Islet precursor cell (in vitro differentiated cells): ENCODE results near the gene HS1BP3.
A peak's percentile ranks its signal among the peaks of the same experiment; 100 is the strongest.

Source experiments
- DNase-seq: peaks from one replicate; pipeline ENCODE4 v3.0.0-alpha.2; 2018

The HS1BP3 gene

DNA sequence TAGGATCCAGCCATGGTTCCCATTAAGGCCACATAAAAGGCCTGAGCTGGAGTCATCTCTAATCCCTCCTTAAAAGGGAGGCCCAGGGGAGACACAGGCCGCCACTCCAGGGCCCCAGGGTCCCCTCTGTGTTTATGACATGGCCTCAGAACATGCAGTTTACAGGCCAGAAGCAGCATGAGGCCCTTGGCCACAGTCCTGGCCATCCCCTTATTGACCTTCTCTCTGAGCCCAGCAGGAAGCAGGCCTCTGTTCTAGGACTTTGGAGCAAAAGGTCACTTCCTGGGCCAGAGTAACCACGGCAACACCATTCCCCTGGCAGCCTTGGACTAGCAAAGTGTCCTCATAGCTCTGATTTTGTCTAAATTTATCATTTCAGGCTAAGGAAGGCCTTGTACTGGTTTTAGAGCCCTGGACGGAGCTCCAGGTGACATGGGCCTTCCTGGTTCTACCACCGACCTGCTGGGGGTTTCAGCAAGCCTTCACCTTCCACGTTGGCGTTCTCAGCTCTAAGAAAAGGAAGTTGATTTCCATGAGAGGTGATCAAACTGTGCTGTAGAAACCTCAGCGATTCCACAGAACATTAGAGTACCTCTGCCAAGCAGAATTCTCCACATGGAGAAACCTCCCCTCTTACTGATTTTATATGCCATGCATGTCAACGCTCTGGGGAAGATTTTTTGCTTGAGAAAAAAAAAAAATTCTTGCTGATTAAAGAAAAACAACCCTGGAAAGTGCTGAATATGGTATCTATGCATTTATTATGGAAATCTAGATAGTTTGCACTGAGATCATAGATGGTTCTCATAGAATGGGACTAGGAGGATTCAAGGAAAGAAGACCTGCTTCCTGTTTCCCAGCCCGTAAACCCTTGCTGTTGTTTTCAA, 53.7 kb downstream of the HS1BP3 start:
- DNase-seq, result peak; percentile 58

DNA sequence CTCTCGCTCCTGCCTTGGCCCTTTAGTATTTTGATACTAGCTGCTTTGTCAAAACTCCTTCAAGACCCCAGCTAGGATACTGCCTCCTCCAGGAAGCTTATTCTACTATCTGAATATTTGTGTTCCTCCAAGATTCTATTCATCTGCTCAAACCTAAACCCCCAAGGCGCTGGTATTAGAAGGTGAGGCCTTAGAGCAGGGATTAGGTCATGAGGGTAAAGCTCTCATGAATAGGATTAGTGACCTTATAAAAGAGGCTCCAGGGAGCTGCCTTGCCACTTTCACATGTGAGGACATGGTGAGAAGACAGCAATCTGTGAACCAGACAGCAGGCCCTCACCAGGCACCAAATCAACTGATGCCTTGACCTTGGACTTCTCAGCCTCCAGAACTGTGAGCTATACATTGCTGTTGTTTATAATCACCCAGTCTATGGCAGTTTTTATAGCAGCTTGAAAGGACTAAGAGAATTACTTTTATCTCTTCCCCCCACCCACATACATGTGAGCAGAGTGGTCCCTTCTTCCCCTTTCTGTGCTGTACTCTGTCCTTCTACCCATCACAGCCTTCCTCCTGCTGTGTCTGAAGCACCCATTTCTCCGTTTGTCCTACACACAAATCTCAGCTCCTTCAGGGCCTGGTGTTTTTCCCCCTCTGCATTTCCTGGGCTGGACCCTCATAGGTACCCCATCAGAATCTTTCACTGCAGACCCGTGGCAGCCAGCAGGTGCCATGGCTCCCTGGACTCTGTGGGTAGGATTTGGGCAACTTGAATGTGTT, 54.5 kb downstream of the HS1BP3 start:
- DNase-seq, result no peak

DNA sequence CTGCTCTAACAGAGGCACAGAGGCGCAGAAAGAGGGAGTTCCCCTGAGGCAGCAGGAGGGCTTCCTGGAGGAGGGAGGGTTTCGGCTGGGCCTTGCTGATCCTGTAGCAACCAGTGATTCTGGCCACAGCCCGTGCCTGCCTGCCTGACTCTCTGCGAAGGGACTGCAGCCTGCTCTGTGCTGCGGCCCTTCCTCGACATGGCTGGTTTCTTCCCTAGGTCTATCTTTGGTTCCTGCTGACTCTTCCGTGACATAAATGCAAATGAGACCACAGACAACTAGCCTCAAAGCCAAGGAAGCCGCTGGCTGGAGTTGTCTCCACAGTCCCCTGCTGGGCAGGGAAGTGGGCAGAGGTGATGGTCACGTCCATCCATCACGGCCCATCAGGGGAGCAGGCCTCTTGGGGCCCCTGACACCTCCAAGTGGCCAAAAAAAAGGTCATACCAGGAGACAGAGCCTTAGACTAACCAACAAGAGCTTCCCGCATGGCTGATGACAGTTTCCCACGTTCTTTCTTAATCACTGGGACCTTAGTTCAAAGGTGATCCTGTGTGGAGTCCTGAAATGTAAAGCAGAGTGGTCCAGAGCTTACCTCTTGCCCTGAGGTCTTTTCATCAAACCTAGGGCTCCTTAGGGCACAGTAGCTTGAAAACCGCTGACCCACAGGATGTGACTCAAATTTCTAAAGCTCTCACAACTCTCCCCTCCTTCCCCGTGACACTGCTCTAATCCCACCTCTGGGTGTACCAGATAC, 55.3 kb downstream of the HS1BP3 start:
- peak; percentile 81 for DNase-seq

DNA sequence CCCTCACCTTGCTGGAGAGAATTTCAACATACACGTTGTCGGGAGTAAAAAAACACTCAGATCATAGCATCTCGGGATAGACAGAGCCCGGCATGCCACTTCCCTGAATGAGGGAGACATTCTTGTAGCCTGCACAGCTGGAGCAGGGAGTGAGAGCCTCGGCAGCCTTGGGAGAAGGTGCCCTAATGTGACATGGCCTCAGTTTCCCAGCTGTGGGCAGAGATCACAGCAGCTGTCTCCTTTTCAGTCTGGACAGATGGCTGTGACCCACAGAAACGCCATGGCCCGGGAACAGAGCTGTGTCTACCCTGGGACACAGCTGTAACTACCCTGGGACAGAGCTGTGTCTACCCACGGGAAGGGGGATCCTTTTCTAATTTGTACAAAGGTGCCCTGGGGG, 55.9 kb downstream of the HS1BP3 start:
- no peak for DNase-seq

DNA sequence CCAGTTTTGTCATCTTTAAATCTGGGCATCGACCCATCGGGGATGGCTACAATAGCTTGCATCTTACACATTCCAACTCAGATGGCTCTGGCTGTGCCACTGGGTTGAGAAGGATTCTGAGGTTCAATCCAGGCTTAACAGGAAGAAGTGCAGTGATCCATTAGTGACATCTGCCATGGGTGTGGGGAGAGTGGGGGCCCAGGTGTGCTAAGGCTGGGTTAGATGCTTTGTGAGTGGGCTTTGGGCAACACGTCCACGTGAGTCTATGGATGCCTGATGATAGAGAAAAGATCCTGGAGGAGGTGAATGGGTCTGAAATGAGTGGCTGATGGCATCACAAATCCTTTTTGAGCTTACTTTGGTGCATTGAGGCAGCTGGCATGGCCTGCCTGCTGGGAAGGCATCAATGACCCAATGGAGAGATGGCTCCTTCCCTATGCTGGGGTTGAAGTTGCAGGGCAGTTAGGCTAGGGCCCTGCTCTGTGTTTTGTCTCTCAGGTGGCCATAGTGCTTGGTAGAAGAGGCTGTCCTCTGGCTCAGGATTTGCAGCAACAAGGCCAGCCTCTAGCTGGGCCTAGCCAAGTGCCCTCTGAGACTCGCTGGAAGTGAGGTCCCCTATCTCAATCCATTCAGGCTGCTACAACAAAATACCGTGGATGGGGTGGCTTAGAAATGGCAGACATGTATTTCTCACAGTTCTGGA, 56.7 kb downstream of the HS1BP3 start:
- DNase-seq, result peak; percentile 43

DNA sequence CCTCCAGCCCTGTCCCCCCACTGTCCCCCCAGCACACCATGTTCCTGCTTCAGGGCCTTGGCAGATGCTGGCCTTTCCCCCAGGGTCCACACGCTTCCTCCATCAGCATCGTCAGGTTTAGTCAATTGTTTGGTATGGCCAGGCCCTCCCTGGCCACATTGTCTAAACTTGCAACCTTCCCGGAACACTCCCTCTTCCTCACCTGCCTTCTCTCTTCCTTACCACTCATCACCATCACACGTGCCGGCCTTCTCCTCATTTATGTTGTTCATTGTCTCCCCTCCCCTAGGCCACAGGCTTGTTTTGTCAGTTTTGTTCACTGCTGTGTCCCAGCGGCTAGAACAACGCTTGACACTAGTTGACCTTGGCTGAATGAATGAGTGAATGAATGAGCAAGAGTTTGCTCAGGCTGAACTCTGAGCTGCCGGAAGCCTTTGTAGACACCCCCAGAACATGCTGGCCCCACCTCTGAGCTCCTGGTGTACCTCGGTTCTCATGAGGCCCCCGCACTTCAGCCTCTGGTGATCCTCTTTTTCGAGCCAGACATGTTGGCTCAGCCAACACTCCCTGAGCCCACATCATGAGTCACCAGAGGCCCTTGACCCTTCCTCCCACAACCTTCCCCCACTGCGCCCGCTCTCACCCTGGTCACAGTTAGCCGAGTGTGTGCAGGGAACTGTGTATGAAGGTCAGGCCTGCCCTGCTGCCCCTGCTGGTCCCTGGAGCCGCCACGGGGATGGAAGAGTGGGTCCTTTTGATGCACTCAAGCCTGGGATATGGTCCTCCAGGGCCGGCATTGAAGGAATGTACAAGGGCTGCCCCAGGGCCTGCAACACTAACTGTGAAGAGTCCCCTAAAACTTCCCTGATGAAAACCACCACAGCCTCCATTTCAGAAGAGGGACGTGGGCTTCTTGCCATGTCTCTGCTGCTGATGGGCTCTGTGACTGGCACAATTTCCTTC, 57.5 kb downstream of the HS1BP3 start:
- DNase-seq, result peak; percentile 92

DNA sequence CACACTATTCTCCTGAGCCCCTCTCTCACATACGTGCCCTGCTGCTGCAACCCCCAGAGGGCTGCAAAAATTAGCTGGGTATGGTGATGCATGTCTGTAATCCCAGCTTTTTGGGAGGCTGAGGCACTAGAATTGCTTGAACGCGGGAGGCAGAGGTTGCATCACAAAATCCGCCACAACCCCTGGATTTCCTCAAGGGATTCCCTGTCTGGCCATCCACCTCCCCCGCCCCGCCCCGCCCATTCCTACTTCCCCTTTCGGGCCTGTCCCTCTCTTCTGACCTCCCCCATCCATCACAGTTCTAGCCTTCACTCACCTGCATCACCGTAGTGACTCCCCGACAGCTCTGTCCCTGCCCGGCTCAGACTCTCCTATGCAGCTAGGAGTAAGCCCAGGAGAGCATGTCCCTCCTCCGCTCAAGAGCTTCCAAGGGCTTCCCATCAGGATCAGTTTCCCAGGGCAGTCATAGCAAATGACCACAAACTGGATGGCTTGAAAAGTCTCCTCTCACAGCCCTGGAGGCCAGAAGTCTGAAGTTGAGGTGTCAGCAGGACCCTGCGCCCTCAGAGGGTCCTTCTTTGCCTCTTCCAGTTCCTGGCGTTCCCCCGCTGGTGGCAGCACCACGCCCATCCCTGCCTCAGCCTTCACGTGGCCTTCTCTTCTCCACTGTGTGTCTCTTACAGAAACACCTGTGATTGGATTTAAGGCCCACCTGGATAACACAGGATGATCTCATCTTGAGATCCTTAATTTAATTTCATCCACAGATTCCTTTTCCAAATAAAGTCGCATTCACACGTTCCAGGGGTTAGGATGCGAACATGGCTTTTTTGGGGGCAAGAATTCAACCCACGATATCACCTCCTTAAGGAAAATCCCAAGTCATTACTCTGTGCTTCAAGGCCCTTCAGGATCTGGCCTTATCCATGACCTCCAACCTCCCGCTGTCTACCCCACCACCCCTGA, 58.5 kb downstream of the HS1BP3 start:
- peak; percentile 53 for DNase-seq

DNA sequence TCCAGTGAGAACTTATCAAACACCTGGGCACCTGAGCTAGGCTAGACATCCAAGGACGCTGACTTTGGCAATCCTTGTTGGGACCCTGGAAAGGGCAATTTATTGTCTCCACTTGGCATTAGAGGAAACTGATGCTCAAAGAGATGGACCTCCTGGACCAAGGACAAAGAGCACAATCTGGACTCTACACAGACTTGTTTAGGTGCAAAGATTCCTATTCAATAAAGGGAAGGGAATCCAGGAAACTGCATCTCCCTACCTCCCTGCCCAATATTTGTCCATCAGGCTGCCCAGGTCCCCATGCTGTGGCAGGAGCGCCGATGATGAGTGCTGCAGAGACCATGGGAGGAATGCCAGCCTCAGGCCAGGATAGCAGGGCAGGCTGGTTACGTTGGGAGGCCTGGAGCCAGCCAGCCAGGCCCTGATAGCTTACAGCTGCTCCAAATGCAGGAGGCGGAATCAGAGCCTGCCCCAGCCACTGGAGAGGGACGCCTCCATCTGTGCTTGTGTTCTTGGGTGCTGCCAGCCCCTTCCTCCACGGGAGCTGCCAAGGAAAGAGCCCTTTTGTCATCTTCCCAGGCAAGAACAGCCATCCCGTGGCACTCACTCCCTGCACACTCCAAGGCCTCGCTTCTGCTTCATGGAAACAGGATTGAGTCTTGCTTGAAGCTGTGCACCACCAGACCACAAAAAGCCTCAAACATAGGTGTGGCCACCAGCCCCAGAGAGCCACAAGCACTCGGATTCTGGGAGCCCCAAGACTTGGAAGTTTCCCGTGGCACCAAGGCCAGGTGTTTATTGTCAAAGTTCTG, 60.0 kb downstream of the HS1BP3 start:
- DNase-seq, result peak; percentile 56

DNA sequence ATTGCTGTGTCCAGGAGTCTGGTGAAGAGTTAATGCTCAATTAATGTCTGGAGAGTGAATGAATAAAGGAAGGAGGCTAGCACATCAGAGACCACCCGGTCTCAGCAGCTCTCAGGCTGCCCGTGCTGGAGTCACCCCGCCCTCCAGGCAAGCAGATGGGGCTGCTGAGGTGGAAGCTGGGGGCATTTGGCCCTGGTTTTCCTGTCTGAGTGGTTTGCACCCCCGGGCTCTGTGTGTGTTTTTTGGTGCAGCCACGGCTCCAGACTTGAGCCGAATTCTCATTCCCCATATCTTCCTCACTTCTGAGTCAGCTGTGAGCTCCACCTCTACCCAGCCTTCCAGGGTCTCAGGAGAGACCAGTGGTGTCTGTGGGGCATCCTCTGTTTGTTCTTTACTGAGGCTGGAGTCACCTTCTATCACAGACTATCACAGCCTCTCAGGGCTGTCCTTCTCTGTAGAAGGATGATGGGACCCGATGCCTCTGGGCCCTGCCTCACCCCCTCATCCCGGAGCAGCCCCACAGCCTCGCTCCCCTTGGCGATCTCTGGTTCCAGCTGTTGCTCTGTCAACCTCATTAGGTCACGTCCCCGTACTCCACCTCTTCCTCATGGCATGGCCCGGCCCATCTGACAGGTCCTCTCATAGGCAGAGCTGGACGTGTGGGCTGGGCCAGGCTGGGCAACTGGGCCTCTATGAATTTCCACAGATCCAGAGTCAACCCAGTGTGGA, 60.8 kb downstream of the HS1BP3 start:
- peak; percentile 79 for DNase-seq

DNA sequence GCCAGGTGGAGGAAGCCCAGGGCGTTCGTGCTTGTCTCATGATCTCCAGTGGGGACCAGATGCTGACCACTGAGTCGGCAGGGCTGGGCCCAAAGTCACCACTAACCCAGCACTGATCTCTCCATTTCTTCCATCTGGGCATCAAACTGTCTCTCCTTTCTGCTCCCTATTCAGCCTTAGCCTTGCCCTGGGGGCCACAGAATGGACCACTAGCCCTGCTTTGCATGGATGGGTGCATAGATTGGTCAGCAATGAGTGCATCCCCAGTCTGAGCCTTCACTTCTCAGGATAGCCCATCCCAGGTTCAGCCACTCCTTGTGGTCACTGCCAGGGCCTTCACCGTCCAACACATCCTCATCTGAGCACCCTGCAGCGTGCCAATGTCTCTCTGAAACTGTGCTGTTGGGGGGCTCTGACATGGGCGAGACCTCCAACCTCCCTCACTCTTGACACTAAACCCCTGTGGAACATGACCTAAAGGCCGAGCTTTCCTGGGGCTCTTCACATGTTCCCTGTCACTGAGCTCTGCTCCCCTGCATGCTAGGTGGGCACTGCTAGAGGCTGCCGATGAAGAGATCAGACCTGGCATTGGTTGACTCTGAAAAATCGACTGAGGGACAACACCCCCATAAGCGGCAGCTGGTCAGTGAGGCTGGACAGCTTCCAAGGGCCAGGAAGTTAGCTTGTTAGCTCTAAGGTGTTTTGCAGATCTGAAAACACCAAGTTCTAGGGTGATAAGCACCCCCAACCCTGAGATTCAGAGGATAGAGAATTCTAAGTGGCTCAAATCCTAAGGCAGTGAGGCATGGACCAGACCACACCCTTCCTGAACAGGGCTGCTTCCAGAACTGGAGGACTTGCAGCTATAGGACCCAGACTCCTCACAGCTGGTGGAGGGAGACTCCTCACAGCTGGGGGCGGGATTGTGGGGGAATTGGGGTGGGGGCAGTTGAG, 61.7 kb downstream of the HS1BP3 start:
- DNase-seq, result peak; percentile 47

DNA sequence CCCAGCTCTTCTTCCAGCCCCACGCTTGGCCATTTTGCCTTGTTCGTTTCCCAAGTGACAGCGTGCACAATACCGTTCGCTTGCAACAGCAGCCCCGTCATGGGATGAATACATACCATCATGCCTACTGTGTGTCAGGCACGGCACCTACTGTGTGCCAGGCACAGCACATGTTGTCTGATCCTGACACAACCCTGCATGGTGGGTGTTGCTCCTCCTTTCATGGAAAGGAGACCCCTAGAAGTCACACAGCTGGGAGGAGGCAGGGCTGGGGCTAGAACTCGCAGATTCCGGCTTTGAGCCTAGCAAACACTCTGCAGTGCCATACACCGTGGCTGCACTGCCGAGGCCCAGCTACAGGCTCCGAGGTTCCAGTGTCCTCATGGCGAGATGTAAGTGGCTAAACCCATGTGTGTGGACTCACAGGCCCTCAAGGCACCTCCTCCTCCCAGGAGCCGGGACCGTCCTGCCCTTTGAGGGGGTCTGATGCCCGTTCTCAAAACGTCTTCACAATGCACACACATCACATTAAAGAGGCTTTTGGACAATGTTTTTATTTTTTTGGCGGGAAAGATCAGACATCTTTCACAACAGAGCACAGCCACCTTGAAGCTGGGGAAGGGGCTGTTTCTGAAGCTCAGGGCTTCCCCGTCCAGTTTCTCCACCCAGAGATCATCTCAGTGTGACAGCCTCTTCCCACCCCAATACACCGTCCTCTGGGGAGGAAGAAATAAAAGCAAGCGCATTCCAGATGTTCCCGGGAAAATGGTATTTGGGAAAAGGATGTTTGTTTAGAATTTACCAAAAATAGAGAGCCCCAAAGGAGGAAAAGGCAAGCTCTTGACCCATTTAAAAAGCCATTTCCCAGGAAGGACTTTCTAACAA, 64.9 kb downstream of the HS1BP3 start:
- peak; percentile 47 for DNase-seq

DNA sequence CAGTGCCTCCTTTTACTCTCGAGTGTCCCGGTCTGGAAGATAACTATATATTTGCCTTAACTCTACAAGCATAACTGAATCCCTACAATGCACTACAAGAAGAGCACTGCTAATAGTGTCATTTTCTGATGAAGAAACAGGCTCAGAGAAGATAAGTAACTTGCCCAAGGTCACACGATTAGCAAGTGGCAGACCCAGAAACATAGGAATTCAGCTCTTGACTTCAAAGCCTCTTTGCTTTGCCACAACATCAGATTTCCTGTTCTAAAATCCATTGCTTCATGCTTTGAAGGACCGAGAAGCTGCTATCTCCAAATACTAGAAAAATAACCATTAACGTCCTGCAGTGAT, 65.6 kb downstream of the HS1BP3 start:
- peak; percentile 35 for DNase-seq

DNA sequence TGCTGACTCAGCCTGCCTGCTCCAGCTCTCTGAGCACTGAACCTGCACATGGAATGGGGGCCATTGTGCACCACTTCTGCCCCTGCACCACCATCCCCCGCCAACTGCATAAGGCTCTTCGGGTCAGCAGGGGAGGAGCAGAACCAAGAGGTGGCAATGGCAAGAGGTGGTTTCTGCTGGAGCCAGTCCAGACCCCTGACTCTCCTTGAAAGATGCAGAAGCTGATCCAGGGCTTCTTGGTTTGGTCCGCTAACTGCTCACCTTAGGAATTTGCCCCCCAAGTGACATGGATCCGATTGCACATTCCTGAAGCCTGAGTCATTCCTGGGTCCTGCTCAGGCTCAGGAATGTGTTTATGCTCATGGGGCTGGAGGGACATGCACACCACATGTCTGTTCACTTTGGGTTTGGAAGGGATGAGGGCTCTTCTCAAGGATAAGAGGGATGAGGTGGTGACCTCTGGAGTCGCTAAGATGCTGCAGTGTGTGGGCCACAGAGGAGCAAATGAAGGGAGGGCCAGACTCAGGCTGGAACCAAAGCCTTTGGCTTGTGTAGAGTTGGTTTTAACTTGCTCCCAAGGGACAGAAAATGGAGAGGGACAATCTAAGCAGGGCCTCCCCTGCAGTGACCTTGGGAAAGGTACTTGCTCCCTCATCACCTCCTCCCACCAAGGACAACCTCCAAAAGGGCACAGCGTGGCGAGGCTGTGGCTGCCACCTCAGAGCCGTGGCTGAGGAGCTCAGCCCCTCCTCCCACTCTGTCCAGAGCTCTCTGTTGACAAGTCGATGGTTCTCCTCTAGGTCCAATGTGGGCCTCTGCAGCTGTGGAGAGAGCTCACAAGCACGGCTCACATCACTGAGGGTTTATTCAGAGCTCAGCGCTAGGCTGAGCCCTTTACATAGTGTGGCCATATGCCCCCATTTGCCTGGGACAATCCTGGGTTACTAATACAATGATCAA, 66.2 kb downstream of the HS1BP3 start:
- DNase-seq, result peak; percentile 99

DNA sequence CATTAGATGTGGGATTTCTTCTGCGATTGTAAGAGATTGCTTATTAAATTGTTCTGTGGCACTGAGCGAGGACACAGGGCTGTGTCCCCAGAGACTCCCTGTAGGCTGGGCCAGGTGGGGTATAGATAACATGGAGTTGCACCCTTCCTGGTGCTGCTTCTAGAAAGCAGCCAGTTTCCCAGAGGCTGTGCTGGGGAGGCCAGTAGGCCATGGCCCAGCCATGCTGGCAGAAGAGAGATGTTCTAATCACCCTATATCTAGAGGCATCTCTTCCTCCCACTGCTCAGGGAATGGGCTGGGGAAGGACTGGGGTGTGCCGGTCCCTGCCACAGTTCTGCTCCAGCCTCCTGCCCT, 66.9 kb downstream of the HS1BP3 start:
- DNase-seq, result no peak

DNA sequence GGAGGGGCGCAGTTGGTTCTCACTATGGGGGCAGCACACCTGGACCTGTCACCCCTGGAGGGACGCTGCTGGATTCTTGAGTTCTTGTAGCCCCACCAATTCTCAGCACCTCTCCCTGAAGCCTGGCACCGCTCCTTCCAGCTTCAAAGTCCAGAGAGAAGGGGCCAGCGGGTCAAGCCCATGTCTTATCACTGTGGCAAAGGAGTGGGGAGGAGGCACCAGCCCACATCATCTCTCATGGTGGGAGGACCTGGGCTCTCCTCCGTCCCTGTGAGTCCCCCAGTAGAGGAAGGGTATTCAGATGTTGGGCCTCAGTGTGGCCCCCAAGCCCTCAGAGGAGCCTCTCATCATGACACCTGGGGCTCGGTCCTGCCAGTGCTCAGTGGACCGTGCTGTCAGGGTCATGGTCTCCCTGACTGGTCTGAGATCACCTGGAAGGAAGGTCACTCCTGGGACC, 67.4 kb downstream of the HS1BP3 start:
- DNase-seq, result peak; percentile 43
